GM12892 (cell line): ENCODE data around the gene GAA.

Experiments
- POLR2A ChIP-seq: IDR thresholded peaks from 2 replicates; pipeline ENCODE4 v1.6.1; 2011; ENCODE audit warnings: low read depth, low read length, control low read depth
- POLR2AphosphoS5 ChIP-seq: IDR thresholded peaks from 2 replicates; pipeline ENCODE4 v1.6.1; 2011; ENCODE audit warnings: low read depth, low read length, control low read depth

- TF ChIP-seq POLR2AphosphoS5: no peak
- no peak for TF ChIP-seq POLR2A
Measured at GRCh38 chr17:80160536-80160935, 59.2 kb downstream of the GAA start.
